Left colon (tissue), 2 donors: Measurements from ENCODE around the gene ADARB2. TPM values are rescaled to one million over a fixed set of nuclear protein-coding genes. Genes with fewer than 3 reads are reported as not detected.

Experiments used
- ATAC-seq: fragments of 200-7000 bp; cut with Tn5 transposase; one replicate; pipeline ENCODE4 v1.9.1; 2020; ENCODE audit warnings: mild to moderate bottlenecking, moderate library complexity
- DNase-seq, 2 donors: peaks; one replicate each; pipeline ENCODE4 v3.0.0-alpha.2; 2020
- intact Hi-C, 2 donors: fragments of 100-400 bp; cut with DNase I in 1 of 2; cut with micrococcal nuclease in 1 of 2; formaldehyde crosslinking; loops; one replicate each; pipeline versions ENCODE4 v1.11.2 to v1.14.0; 2022; cut with DNase I, micrococcal nuclease
- total RNA-seq, 2 donors: library from RNA; stranded (reverse); fragmentation: NEBNext Ultra II Directional; extraction: Animal tissue kit (Norgen Biotek cat#: 25700); gene quantifications; one replicate each; pipeline ENCODE4 v1.2.1, GENCODE V29; 2021
- donor health status: DM: no; HTN: no; CAD: no.
- donor health status: DM: yes; HTN: yes; CAD: no.

Gene ADARB2
- total RNA-seq, 2 donors from 2014 or later: 0.21 to 0.73 TPM

- ATAC-seq (no peak), DNase-seq (no peak)
- intact Hi-C loops: no loop called here
Observed at GRCh38 chr10:1569208-1569607, 168.1 kb downstream of the ADARB2 start.

GRCh38 chr10:1567742-1568495 is 169.4 kb downstream of the ADARB2 start:
- ATAC-seq: no peak
- no peak for DNase-seq
- intact Hi-C loops: no loop called here

GRCh38 chr10:1567152-1567551 is 170.2 kb downstream of the ADARB2 start:
- intact Hi-C loops: no loop called here
- no peak for DNase-seq
- ATAC-seq: no peak

- DNase-seq (no peak), ATAC-seq (no peak)
- intact Hi-C loops: no loop called here
Observed at GRCh38 chr10:1564791-1565190, 172.5 kb downstream of the ADARB2 start.

GRCh38 chr10:1563028-1563427 is 174.3 kb downstream of the ADARB2 start:
- ATAC-seq (no peak), DNase-seq (no peak)
- intact Hi-C loops: no loop called here

- DNase-seq (no peak), ATAC-seq (no peak)
- intact Hi-C loops: no loop called here
Observed at GRCh38 chr10:1561731-1562337, 175.5 kb downstream of the ADARB2 start.

GRCh38 chr10:1560535-1561192 is 176.7 kb downstream of the ADARB2 start:
- ATAC-seq (no peak), DNase-seq (no peak)
- intact Hi-C loops: no loop called here

- intact Hi-C loops: no loop called here
- ATAC-seq: no peak
- DNase-seq: no peak
Observed at GRCh38 chr10:1559761-1560160, 177.6 kb downstream of the ADARB2 start.

- no peak for ATAC-seq
Observed at GRCh38 chr10:1559311-1559710, 178.0 kb downstream of the ADARB2 start.

GRCh38 chr10:1558906-1559305 is 178.4 kb downstream of the ADARB2 start:
- intact Hi-C loops: no loop called here
- no peak for DNase-seq
- no peak for ATAC-seq

More at GRCh38 chr10:1559311-1559710, 178.0 kb downstream of the ADARB2 start:
- DNase-seq: no peak
- intact Hi-C loops: no loop called here

GRCh38 chr10:1557081-1557480 is 180.2 kb downstream of the ADARB2 start:
- ATAC-seq: no peak
- DNase-seq: no peak
- intact Hi-C loops: no loop called here

GRCh38 chr10:1556496-1556895 is 180.8 kb downstream of the ADARB2 start:
- no peak for ATAC-seq
- intact Hi-C loops: no loop called here
- DNase-seq: no peak

GRCh38 chr10:1553951-1554350 is 183.4 kb downstream of the ADARB2 start:
- intact Hi-C loops: no loop called here
- DNase-seq (no peak), ATAC-seq (no peak)

GRCh38 chr10:1552881-1553670 is 184.2 kb downstream of the ADARB2 start:
- intact Hi-C loops: no loop called here
- ATAC-seq (no peak), DNase-seq (no peak)

- DNase-seq: no peak
- intact Hi-C loops: no loop called here
- ATAC-seq: no peak
Observed at GRCh38 chr10:1552406-1552805, 184.9 kb downstream of the ADARB2 start.

- no peak for ATAC-seq
- intact Hi-C loops: no loop called here
- no peak for DNase-seq
Observed at GRCh38 chr10:1551636-1552338, 185.5 kb downstream of the ADARB2 start.

- intact Hi-C loops: no loop called here
- DNase-seq (no peak), ATAC-seq (no peak)
Observed at GRCh38 chr10:1550616-1551015, 186.7 kb downstream of the ADARB2 start.

- ATAC-seq: no peak
- no peak for DNase-seq
- intact Hi-C loops: no loop called here
Observed at GRCh38 chr10:1550291-1550595, 187.1 kb downstream of the ADARB2 start.
